Activated naive CD8-positive, alpha-beta T cell (primary cell): ENCODE data around the gene ATP6AP1.

Experiments used
- H3K27ac Mint-ChIP-seq: one replicate; pipeline ENCODE4 v1.8.0; 2021; ENCODE audit warnings: mixed read lengths
- H3K27me3 Mint-ChIP-seq: one replicate; pipeline ENCODE4 v1.8.0; 2021; ENCODE audit warnings: mixed read lengths
- H3K36me3 Mint-ChIP-seq: one replicate; pipeline ENCODE4 v1.8.0; 2021; ENCODE audit warnings: mixed read lengths
- H3K4me1 Mint-ChIP-seq: one replicate; pipeline ENCODE4 v1.8.0; 2021; ENCODE audit warnings: low read depth, mixed read lengths
- H3K4me3 Mint-ChIP-seq: one replicate; pipeline ENCODE4 v1.8.0; 2021; ENCODE audit warnings: mild to moderate bottlenecking, mixed read lengths
- H3K9me3 Mint-ChIP-seq: one replicate; pipeline ENCODE4 v1.8.0; 2021; ENCODE audit warnings: low read depth, mixed read lengths

Gene ATP6AP1

GRCh38 chrX:154445776-154446175 is 17.3 kb downstream of the ATP6AP1 start:
- Mint-ChIP-seq H3K4me3 (peak overlapping the region; percentile 23), H3K27me3 (no peaks in the 10 kb centered on the region), H3K27ac (no peak overlapping the region), H3K4me1 (peaks cover 15% of the 10 kb centered on the region), H3K36me3 (no peaks in the 10 kb centered on the region), H3K9me3 (no peaks in the 10 kb centered on the region)

- H3K4me1 Mint-ChIP-seq: peaks cover 10% of the 10 kb centered on the region
- H3K36me3 Mint-ChIP-seq: no peaks in the 10 kb centered on the region
- H3K4me3 Mint-ChIP-seq: no peak overlapping the region
- H3K27ac Mint-ChIP-seq: no peak overlapping the region
- H3K27me3 Mint-ChIP-seq: no peaks in the 10 kb centered on the region
- H3K9me3 Mint-ChIP-seq: no peaks in the 10 kb centered on the region
Observed at GRCh38 chrX:154446430-154446829, 18.0 kb downstream of the ATP6AP1 start.

- Mint-ChIP-seq H3K4me1 (peaks cover 2% of the 10 kb centered on the region), H3K27ac (no peak overlapping the region), H3K9me3 (no peaks in the 10 kb centered on the region), H3K27me3 (no peaks in the 10 kb centered on the region), H3K36me3 (no peaks in the 10 kb centered on the region), H3K4me3 (no peak overlapping the region)
Observed at GRCh38 chrX:154448484-154448883, 20.0 kb downstream of the ATP6AP1 start.

- no peaks in the 10 kb centered on the region for H3K36me3 Mint-ChIP-seq
- H3K27ac Mint-ChIP-seq: no peak overlapping the region
- no peaks in the 10 kb centered on the region for H3K27me3 Mint-ChIP-seq
- H3K4me3 Mint-ChIP-seq: no peak overlapping the region
- peaks cover 2% of the 10 kb centered on the region for H3K4me1 Mint-ChIP-seq
- no peaks in the 10 kb centered on the region for H3K9me3 Mint-ChIP-seq
Observed at GRCh38 chrX:154449618-154450017, 21.1 kb downstream of the ATP6AP1 start.

- H3K27me3 Mint-ChIP-seq: no peaks in the 10 kb centered on the region
- H3K4me3 Mint-ChIP-seq: no peak overlapping the region
Observed at GRCh38 chrX:154450312-154450711, 21.8 kb downstream of the ATP6AP1 start.

GRCh38 chrX:154452823-154453222 is 24.3 kb downstream of the ATP6AP1 start:
- H3K4me3 Mint-ChIP-seq: no peak overlapping the region
- H3K27me3 Mint-ChIP-seq: no peaks in the 10 kb centered on the region
- no peaks in the 10 kb centered on the region for H3K9me3 Mint-ChIP-seq
- no peaks in the 10 kb centered on the region for H3K36me3 Mint-ChIP-seq
- H3K27ac Mint-ChIP-seq: no peak overlapping the region
- peaks cover 4% of the 10 kb centered on the region for H3K4me1 Mint-ChIP-seq

More at GRCh38 chrX:154450312-154450711, 21.8 kb downstream of the ATP6AP1 start:
- H3K9me3 Mint-ChIP-seq: no peaks in the 10 kb centered on the region
- no peak overlapping the region for H3K27ac Mint-ChIP-seq
- H3K4me1 Mint-ChIP-seq: peaks cover 2% of the 10 kb centered on the region
- no peaks in the 10 kb centered on the region for H3K36me3 Mint-ChIP-seq

- Mint-ChIP-seq H3K4me3 (peak overlapping the region; percentile 97), H3K4me1 (peaks cover 8% of the 10 kb centered on the region), H3K27ac (peak overlapping the region; percentile 94), H3K27me3 (no peaks in the 10 kb centered on the region), H3K9me3 (no peaks in the 10 kb centered on the region), H3K36me3 (no peaks in the 10 kb centered on the region)
Observed at GRCh38 chrX:154457491-154458115, 29.1 kb downstream of the ATP6AP1 start.

- H3K27me3 Mint-ChIP-seq: no peaks in the 10 kb centered on the region
- no peaks in the 10 kb centered on the region for H3K9me3 Mint-ChIP-seq
- no peaks in the 10 kb centered on the region for H3K36me3 Mint-ChIP-seq
- H3K4me1 Mint-ChIP-seq: peaks cover 8% of the 10 kb centered on the region
- peak within 1 kb of the TSS; percentile 94 for H3K27ac Mint-ChIP-seq
- H3K4me3 Mint-ChIP-seq: peak within 1 kb of the TSS; percentile 97
Observed at GRCh38 chrX:154458116-154458953, 29.9 kb downstream of the ATP6AP1 start, which contains the start of gene PLXNA3. TSS of gene PLXNA3 (plus strand) at chrX:154458281. CDS start at chrX:154460184, 1,903 bp downstream.

GRCh38 chrX:154458954-154459778 is 30.7 kb downstream of the ATP6AP1 start:
- H3K4me1 Mint-ChIP-seq: peaks cover 8% of the 10 kb centered on the region
- H3K27me3 Mint-ChIP-seq: no peaks in the 10 kb centered on the region
- peak overlapping the region; percentile 85 for H3K4me3 Mint-ChIP-seq
- no peaks in the 10 kb centered on the region for H3K9me3 Mint-ChIP-seq
- no peaks in the 10 kb centered on the region for H3K36me3 Mint-ChIP-seq
- H3K27ac Mint-ChIP-seq: peak overlapping the region; percentile 22

GRCh38 chrX:154459832-154460231 is 31.4 kb downstream of the ATP6AP1 start:
- peaks cover 8% of the 10 kb centered on the region for H3K4me1 Mint-ChIP-seq
- H3K9me3 Mint-ChIP-seq: no peaks in the 10 kb centered on the region
- H3K27me3 Mint-ChIP-seq: no peaks in the 10 kb centered on the region
- no peak overlapping the region for H3K27ac Mint-ChIP-seq
- peak overlapping the region; percentile 46 for H3K4me3 Mint-ChIP-seq
- H3K36me3 Mint-ChIP-seq: no peaks in the 10 kb centered on the region

- no peaks in the 10 kb centered on the region for H3K36me3 Mint-ChIP-seq
- no peak overlapping the region for H3K27ac Mint-ChIP-seq
- H3K27me3 Mint-ChIP-seq: no peaks in the 10 kb centered on the region
- peaks cover 8% of the 10 kb centered on the region for H3K4me1 Mint-ChIP-seq
- H3K9me3 Mint-ChIP-seq: no peaks in the 10 kb centered on the region
- peak overlapping the region; percentile 46 for H3K4me3 Mint-ChIP-seq
Observed at GRCh38 chrX:154460326-154460725, 31.8 kb downstream of the ATP6AP1 start.

GRCh38 chrX:154462396-154462795 is 33.9 kb downstream of the ATP6AP1 start:
- no peaks in the 10 kb centered on the region for H3K36me3 Mint-ChIP-seq
- no peak overlapping the region for H3K4me3 Mint-ChIP-seq
- no peak overlapping the region for H3K27ac Mint-ChIP-seq
- H3K4me1 Mint-ChIP-seq: peaks cover 6% of the 10 kb centered on the region
- H3K9me3 Mint-ChIP-seq: no peaks in the 10 kb centered on the region
- H3K27me3 Mint-ChIP-seq: no peaks in the 10 kb centered on the region

- Mint-ChIP-seq H3K36me3 (no peaks in the 10 kb centered on the region), H3K9me3 (no peaks in the 10 kb centered on the region), H3K4me1 (peaks cover 4% of the 10 kb centered on the region), H3K27ac (no peak overlapping the region), H3K27me3 (no peaks in the 10 kb centered on the region), H3K4me3 (no peak overlapping the region)
Observed at GRCh38 chrX:154463611-154464220, 35.2 kb downstream of the ATP6AP1 start.

- Mint-ChIP-seq H3K4me1 (peaks cover 2% of the 10 kb centered on the region), H3K4me3 (no peak overlapping the region), H3K27ac (no peak overlapping the region), H3K36me3 (no peaks in the 10 kb centered on the region), H3K9me3 (no peaks in the 10 kb centered on the region), H3K27me3 (no peaks in the 10 kb centered on the region)
Observed at GRCh38 chrX:154464806-154465365, 36.4 kb downstream of the ATP6AP1 start.
